Caco-2 (cell line): Measurements from ENCODE around the gene ATOSA. TPM values are rescaled to one million over a fixed set of nuclear protein-coding genes. Genes with fewer than 3 reads are reported as not detected.

Experiments
- BruUV-seq: library from RNA; stranded (reverse); fragments of 400-500 nt; replicated peaks from 2 replicates; lab custom pipeline; 2021; lab: Mats Ljungman, UMichigan
- CTCF ChIA-PET: fragments of 300-600 bp; sonication (Branson Sonifier 250); formaldehyde crosslinking; loops from one replicate; lab custom pipeline; 2022; ENCODE audit warnings: antibody characterized with exemption; lab: Charles Lee
- POLR2A ChIA-PET: fragments of 300-600 bp; sonication (Branson Sonifier 250); formaldehyde crosslinking; loops from one replicate; lab custom pipeline; 2022; ENCODE audit warnings: antibody characterized with exemption; lab: Charles Lee
- DNase-seq, 2 experiments: peaks; one replicate each; pipeline versions ENCODE4 v3.0.0 to v3.0.0-alpha.2; 2020 to 2022
- H3K27me3 ChIP-seq: replicated peaks from 2 replicates; pipeline ENCODE4 v1.6.0; 2011; ENCODE audit warnings: low read length; ENCODE audit not compliant: control insufficient read depth, insufficient read depth
- H3K36me3 ChIP-seq: 2 replicates; pipeline ENCODE4 v1.5.1; 2011; ENCODE audit warnings: low read length; ENCODE audit not compliant: control insufficient read depth, insufficient read depth
- H3K4me1 ChIP-seq: fragments of 250-450 bp; sonication (Bioruptor Pico); 2 replicates; pipeline ENCODE4 v1.5.1; 2020; ENCODE audit warnings: mild to moderate bottlenecking
- H3K4me3 ChIP-seq: 2 replicates; pipeline ENCODE4 v1.5.1; 2011; ENCODE audit warnings: low read depth, mild to moderate bottlenecking, control low read depth, low read length
- H3K9me3 ChIP-seq: fragments of 250-450 bp; sonication (Bioruptor Pico); 2 replicates; pipeline ENCODE4 v1.5.1; 2020; ENCODE audit warnings: mild to moderate bottlenecking, moderate library complexity
- H3K27ac Mint-ChIP-seq: one replicate; pipeline ENCODE4 v1.8.0; 2022; ENCODE audit warnings: mixed read lengths; ENCODE audit not compliant: unreplicated experiment
- H3K27me3 Mint-ChIP-seq: one replicate; pipeline ENCODE4 v1.8.0; 2022; ENCODE audit warnings: mixed read lengths; ENCODE audit not compliant: insufficient read depth, unreplicated experiment
- H3K36me3 Mint-ChIP-seq: one replicate; pipeline ENCODE4 v1.8.0; 2022; ENCODE audit warnings: mild to moderate bottlenecking, mixed read lengths; ENCODE audit not compliant: insufficient read depth, unreplicated experiment
- H3K4me1 Mint-ChIP-seq: one replicate; pipeline ENCODE4 v1.8.0; 2022; ENCODE audit warnings: low read depth, mixed read lengths; ENCODE audit not compliant: unreplicated experiment
- H3K4me3 Mint-ChIP-seq: one replicate; pipeline ENCODE4 v1.8.0; 2022; ENCODE audit warnings: mild to moderate bottlenecking, moderate library complexity, mixed read lengths; ENCODE audit not compliant: unreplicated experiment
- H3K9me3 Mint-ChIP-seq: one replicate; pipeline ENCODE4 v1.8.0; 2022; ENCODE audit warnings: mixed read lengths; ENCODE audit not compliant: unreplicated experiment
- CTCF ChIP-seq, 2 experiments: fragments of 200-600 bp in 1 of 2; IDR thresholded peaks; 1 replicate in 1 of 2; 2 replicates in 1 of 2; pipeline versions ENCODE4 v1.5.1 to v1.8.0; 2011 to 2022; ENCODE audit warnings: antibody characterized with exemption in 1 of 2, control low read depth in 1 of 2, inconsistent platforms in 1 of 2, low read depth in 1 of 2, low read length in 1 of 2, mild to moderate bottlenecking in 1 of 2, moderate library complexity in 1 of 2; ENCODE audit not compliant: insufficient read depth in 1 of 2, severe bottlenecking in 1 of 2, unreplicated experiment in 1 of 2
- intact Hi-C: fragments of 100-400 bp; cut with micrococcal nuclease; formaldehyde crosslinking; loops from one replicate; pipeline ENCODE4 v1.10.0; 2022; ENCODE audit not compliant: unreplicated experiment
- total RNA-seq: library from RNA; stranded (reverse); gene quantifications from 2 replicates; pipeline ENCODE4 v1.2.3, GENCODE V29; 2022

Gene ATOSA
- total RNA-seq, 1 experiment from 2014 or later, result 17.6 TPM

GRCh38 chr15:52667597-52667996 lies 11.6 kb downstream of the ATOSA start:
- H3K27me3 ChIP-seq, result no peaks in the 10 kb centered on the region
- DNase-seq, result no peak
- H3K9me3 ChIP-seq, result no peaks in the 10 kb centered on the region
- no peaks in the 10 kb centered on the region; the same call in 1 of the 2 replicates for H3K36me3 ChIP-seq
- Mint-ChIP-seq H3K27ac (no peak overlapping the region), H3K4me3 (no peak overlapping the region), H3K9me3 (no peaks in the 10 kb centered on the region), H3K4me1 (no peaks in the 10 kb centered on the region), H3K27me3 (no peaks in the 10 kb centered on the region), H3K36me3 (no peaks in the 10 kb centered on the region)
- BruUV-seq, result no TSS peak
- CTCF ChIA-PET, result no interaction called here
- no peak for TF ChIP-seq CTCF (IDR thresholded peaks at IDR 0.05; ENCODE audit: insufficient read depth in 1 of 2, low read depth in 1 of 2, low read length in 1 of 2, severe bottlenecking in 1 of 2, unreplicated experiment in 1 of 2)
- POLR2A ChIA-PET, result no interaction called here
- H3K4me1 ChIP-seq, result no peaks in the 10 kb centered on the region
- intact Hi-C loops, result no loop called here
- no peak overlapping the region for H3K4me3 ChIP-seq

GRCh38 chr15:52663536-52664294 lies 15.5 kb downstream of the ATOSA start:
- H3K36me3 ChIP-seq, result no peaks in the 10 kb centered on the region
- H3K4me3 Mint-ChIP-seq, result no peak overlapping the region
- DNase-seq, result no peak
- no peaks in the 10 kb centered on the region for H3K36me3 Mint-ChIP-seq
- no peaks in the 10 kb centered on the region for H3K4me1 Mint-ChIP-seq
- H3K9me3 ChIP-seq, result no peaks in the 10 kb centered on the region
- no peak for TF ChIP-seq CTCF (IDR thresholded peaks at IDR 0.05; ENCODE audit: insufficient read depth in 1 of 2, low read depth in 1 of 2, low read length in 1 of 2, severe bottlenecking in 1 of 2, unreplicated experiment in 1 of 2)
- H3K4me1 ChIP-seq, result no peaks in the 10 kb centered on the region
- no peaks in the 10 kb centered on the region for H3K9me3 Mint-ChIP-seq
- no peak overlapping the region for H3K27ac Mint-ChIP-seq
- no TSS peak for BruUV-seq
- POLR2A ChIA-PET, result no interaction called here
- H3K27me3 Mint-ChIP-seq, result no peaks in the 10 kb centered on the region
- intact Hi-C loops, result no loop called here
- H3K4me3 ChIP-seq, result no peak overlapping the region
- no peaks in the 10 kb centered on the region for H3K27me3 ChIP-seq
- CTCF ChIA-PET, result no interaction called here

- intact Hi-C loops, result no loop called here
- ChIA-PET CTCF (no interaction called here), POLR2A (no interaction called here)
- Histone ChIP-seq H3K4me1 (no peaks in the 10 kb centered on the region), H3K27me3 (no peaks in the 10 kb centered on the region), H3K36me3 (no peaks in the 10 kb centered on the region), H3K4me3 (no peak overlapping the region), H3K9me3 (no peaks in the 10 kb centered on the region)
- Mint-ChIP-seq H3K36me3 (no peaks in the 10 kb centered on the region), H3K4me3 (no peak overlapping the region), H3K4me1 (no peaks in the 10 kb centered on the region), H3K27me3 (no peaks in the 10 kb centered on the region), H3K27ac (no peak overlapping the region), H3K9me3 (no peaks in the 10 kb centered on the region)
- no peak for DNase-seq
- no TSS peak for BruUV-seq
- TF ChIP-seq CTCF (IDR thresholded peaks at IDR 0.05; ENCODE audit: insufficient read depth in 1 of 2, low read depth in 1 of 2, low read length in 1 of 2, severe bottlenecking in 1 of 2, unreplicated experiment in 1 of 2), result no peak
These were observed 17.3 kb downstream of the ATOSA start for GRCh38 chr15:52661909-52662308.
